Measurements from ENCODE around the gene UQCRHL. TPM values are rescaled to one million over a fixed set of nuclear protein-coding genes. Genes with fewer than 3 reads are reported as not detected.
A peak's percentile ranks its signal among the peaks of the same experiment; 100 is the strongest.

The UQCRHL gene
- total RNA-seq, 1 donor from 2014 or later = 4.0 TPM

- DNase-seq (ENCODE audit: low read depth in 2 of 2) = peak; percentile 60 to 88
Observed at GRCh38 chr1:15799004-15799867, 8.2 kb downstream of the UQCRHL start.

GRCh38 chr1:15797614-15798390 lies 9.6 kb downstream of the UQCRHL start:
- peak in 1 of 2 donors; percentile 79 for DNase-seq (ENCODE audit: low read depth in 2 of 2)

- peak in 1 of 2 donors; percentile 24 for DNase-seq (ENCODE audit: low read depth in 2 of 2)
Observed at GRCh38 chr1:15796086-15796462, 11.4 kb downstream of the UQCRHL start.

GRCh38 chr1:15788624-15789301 lies 18.7 kb downstream of the UQCRHL start:
- DNase-seq (ENCODE audit: low read depth in 2 of 2) = peak in 1 of 2 donors; percentile 39

GRCh38 chr1:15786581-15786980 lies 20.9 kb downstream of the UQCRHL start:
- DNase-seq (ENCODE audit: low read depth in 2 of 2) = no peak

GRCh38 chr1:15785683-15786082 lies 21.8 kb downstream of the UQCRHL start:
- DNase-seq (ENCODE audit: low read depth in 2 of 2) = no peak

GRCh38 chr1:15777909-15778707 lies 29.3 kb downstream of the UQCRHL start:
- DNase-seq (ENCODE audit: low read depth in 2 of 2) = no peak

- no peak for DNase-seq (ENCODE audit: low read depth in 2 of 2)
Observed at GRCh38 chr1:15775706-15776105, 31.7 kb downstream of the UQCRHL start.

GRCh38 chr1:15771836-15772515 lies 35.5 kb downstream of the UQCRHL start:
- no peak for DNase-seq (ENCODE audit: low read depth in 2 of 2)

- DNase-seq (ENCODE audit: low read depth in 2 of 2) = no peak
Observed at GRCh38 chr1:15770313-15770962, 37.0 kb downstream of the UQCRHL start.

- no peak for DNase-seq (ENCODE audit: low read depth in 2 of 2)
Observed at GRCh38 chr1:15768388-15768787, 39.1 kb downstream of the UQCRHL start.

GRCh38 chr1:15767941-15768340 lies 39.5 kb downstream of the UQCRHL start:
- DNase-seq (ENCODE audit: low read depth in 2 of 2) = no peak

- peak in 1 of 2 donors; percentile 67 for DNase-seq (ENCODE audit: low read depth in 2 of 2)
Observed at GRCh38 chr1:15765495-15766194, 41.8 kb downstream of the UQCRHL start.

- DNase-seq (ENCODE audit: low read depth in 2 of 2) = no peak
Observed at GRCh38 chr1:15764890-15765289, 42.6 kb downstream of the UQCRHL start.

- no peak for DNase-seq (ENCODE audit: low read depth in 2 of 2)
Observed at GRCh38 chr1:15764269-15764764, 43.1 kb downstream of the UQCRHL start.

GRCh38 chr1:15762546-15762945 lies 44.9 kb downstream of the UQCRHL start:
- no peak for DNase-seq (ENCODE audit: low read depth in 2 of 2)

GRCh38 chr1:15761366-15762128 lies 45.9 kb downstream of the UQCRHL start:
- no peak for DNase-seq (ENCODE audit: low read depth in 2 of 2)

- peak in 1 of 2 donors; percentile 78 for DNase-seq (ENCODE audit: low read depth in 2 of 2)
Observed at GRCh38 chr1:15760520-15761211, 46.8 kb downstream of the UQCRHL start.
